ENCODE results near the gene KCNAB2.
"Not testable (repeated sequence)": the region's sequence is repeated elsewhere in the genome, so short reads cannot be mapped to it uniquely, and the experiment has no call there.

The KCNAB2 gene

GRCh38 chr1:6011946-6012258 is 33.8 kb upstream of the KCNAB2 start:
- Histone ChIP-seq H3K4me2 (ENCODE audit: low read length) (no peak overlapping the region), H3K9ac (ENCODE audit: low read depth, low read length) (no peak overlapping the region), H3K27me3 (ENCODE audit: control insufficient read depth, insufficient read depth, low read length) (peaks cover under 1% of the 10 kb centered on the region), H3K4me3 (ENCODE audit: low read length) (no peak overlapping the region), H3K4me1 (ENCODE audit: control insufficient read depth, insufficient read depth, low read length) (no peaks in the 10 kb centered on the region), H3K36me3 (ENCODE audit: insufficient read depth, low read length) (no peaks in the 10 kb centered on the region), H3K9me3 (replicated peaks; ENCODE audit: low read length) (no peaks in the 10 kb centered on the region)

DNA sequence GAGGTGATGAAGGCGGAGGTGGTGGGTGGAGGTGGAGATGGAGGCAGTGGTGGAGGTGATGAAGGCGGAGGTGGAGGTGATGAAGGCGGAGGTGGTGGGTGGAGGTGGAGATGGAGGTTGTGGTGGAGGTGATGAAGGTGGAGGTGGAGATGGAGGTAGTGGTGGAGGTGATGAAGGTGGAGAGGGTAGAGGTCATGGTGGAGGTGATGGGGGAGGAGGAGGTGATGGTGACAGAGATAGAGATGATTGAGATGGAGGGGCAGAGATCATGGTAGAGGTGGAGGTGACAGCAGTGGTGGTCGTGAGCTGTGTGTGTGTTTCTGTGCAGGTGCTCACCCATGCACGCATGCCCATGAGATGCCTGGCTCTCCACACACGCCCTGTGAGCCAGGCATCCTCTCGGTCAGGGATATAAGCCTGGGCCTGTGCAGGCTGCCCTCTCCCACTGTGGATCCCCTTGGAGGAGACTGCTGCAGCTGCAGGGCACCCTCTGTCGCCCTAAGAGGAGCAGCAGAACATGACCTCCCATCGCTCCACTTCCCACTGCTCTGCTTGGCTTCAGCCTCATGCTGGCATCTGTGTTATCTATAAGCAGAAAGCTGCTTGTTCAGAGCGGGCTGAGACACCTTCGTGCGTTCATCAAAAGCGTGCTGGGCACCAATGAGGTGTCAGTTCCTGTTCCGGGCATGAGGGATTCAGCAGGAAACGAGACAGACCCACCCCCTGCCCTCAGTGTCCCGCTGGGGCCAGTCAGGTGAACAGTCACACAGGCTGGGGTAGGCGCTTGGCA is 33.0 kb upstream of the KCNAB2 start:
- Histone ChIP-seq H3K9ac (ENCODE audit: low read depth, low read length) (no peak overlapping the region), H3K4me3 (ENCODE audit: low read length) (no peak overlapping the region), H3K27me3 (ENCODE audit: control insufficient read depth, insufficient read depth, low read length) (no peaks in the 10 kb centered on the region), H3K4me1 (ENCODE audit: control insufficient read depth, insufficient read depth, low read length) (no peaks in the 10 kb centered on the region), H3K9me3 (replicated peaks; ENCODE audit: low read length) (no peaks in the 10 kb centered on the region), H3K36me3 (ENCODE audit: insufficient read depth, low read length) (no peaks in the 10 kb centered on the region), H3K4me2 (ENCODE audit: low read length) (no peak overlapping the region)

DNA sequence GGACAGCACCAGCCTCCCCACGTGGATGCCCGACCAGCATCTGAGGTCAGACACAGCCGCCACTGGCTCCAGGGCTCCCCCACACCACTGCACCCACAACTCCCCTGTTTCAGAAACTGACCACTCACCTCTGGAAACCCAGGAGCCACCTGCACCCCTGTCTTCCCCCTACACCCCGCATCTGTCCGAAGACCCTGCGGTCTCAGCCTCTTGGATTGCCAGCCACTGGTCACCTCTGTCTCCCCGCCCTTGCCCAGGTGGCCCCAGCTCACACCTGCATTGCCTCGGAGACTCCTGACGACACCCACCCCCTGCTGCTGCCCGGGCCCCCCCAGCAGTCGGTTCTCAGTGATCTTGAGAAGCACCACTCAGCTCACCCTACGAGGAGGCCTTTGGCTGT is 32.2 kb upstream of the KCNAB2 start:
- H3K9me3 ChIP-seq (replicated peaks; ENCODE audit: low read length), result no peaks in the 10 kb centered on the region
- H3K4me3 ChIP-seq (ENCODE audit: low read length), result no peak overlapping the region
- H3K9ac ChIP-seq (ENCODE audit: low read depth, low read length), result no peak overlapping the region
- no peaks in the 10 kb centered on the region for H3K36me3 ChIP-seq (ENCODE audit: insufficient read depth, low read length)
- no peaks in the 10 kb centered on the region for H3K27me3 ChIP-seq (ENCODE audit: control insufficient read depth, insufficient read depth, low read length)
- H3K4me1 ChIP-seq (ENCODE audit: control insufficient read depth, insufficient read depth, low read length), result no peaks in the 10 kb centered on the region
- no peak overlapping the region for H3K4me2 ChIP-seq (ENCODE audit: low read length)

GRCh38 chr1:6014130-6014999 is 31.3 kb upstream of the KCNAB2 start:
- Histone ChIP-seq H3K36me3 (ENCODE audit: insufficient read depth, low read length) (no peaks in the 10 kb centered on the region), H3K4me3 (ENCODE audit: low read length) (no peak overlapping the region), H3K9ac (ENCODE audit: low read depth, low read length) (no peak overlapping the region), H3K27me3 (ENCODE audit: control insufficient read depth, insufficient read depth, low read length) (no peaks in the 10 kb centered on the region), H3K4me2 (ENCODE audit: low read length) (no peak overlapping the region), H3K4me1 (ENCODE audit: control insufficient read depth, insufficient read depth, low read length) (no peaks in the 10 kb centered on the region), H3K9me3 (replicated peaks; ENCODE audit: low read length) (no peaks in the 10 kb centered on the region)

DNA sequence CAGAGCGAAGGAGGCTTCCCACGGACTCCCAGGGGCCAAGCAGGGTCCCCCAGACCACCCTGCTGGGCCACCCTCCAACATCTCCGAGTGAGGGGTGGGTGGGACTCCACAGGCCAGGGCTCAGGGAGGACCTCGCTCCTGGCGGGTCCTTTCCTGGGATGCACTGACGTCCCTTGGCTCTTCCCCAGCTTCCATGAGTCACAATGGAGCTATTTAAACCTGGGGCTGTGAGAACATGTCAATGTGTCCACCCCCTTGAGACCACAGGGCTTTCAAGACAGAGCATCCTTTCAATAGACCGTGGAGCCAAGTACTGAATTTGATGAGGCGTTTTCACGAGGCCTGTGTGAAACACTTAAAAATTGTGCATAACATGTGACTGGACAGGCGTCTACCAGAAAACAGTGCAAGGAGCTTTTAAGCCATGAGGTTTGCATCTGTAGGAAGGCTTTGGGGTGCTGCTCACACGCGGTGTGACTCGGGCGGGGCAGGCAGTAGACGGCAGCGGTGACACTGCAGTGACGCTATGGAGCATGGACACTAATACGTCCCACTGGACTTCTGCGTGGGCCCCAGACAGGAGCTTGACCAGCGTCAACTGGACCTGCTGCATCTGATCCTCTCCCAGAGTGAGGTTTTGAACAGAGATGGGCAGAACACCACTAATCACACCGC is 29.4 kb upstream of the KCNAB2 start:
- Histone ChIP-seq H3K36me3 (ENCODE audit: insufficient read depth, low read length) (no peaks in the 10 kb centered on the region), H3K4me3 (ENCODE audit: low read length) (no peak overlapping the region), H3K9ac (ENCODE audit: low read depth, low read length) (no peak overlapping the region), H3K9me3 (replicated peaks; ENCODE audit: low read length) (no peaks in the 10 kb centered on the region), H3K4me2 (ENCODE audit: low read length) (no peak overlapping the region), H3K4me1 (ENCODE audit: control insufficient read depth, insufficient read depth, low read length) (no peaks in the 10 kb centered on the region), H3K27me3 (ENCODE audit: control insufficient read depth, insufficient read depth, low read length) (no peaks in the 10 kb centered on the region)

DNA sequence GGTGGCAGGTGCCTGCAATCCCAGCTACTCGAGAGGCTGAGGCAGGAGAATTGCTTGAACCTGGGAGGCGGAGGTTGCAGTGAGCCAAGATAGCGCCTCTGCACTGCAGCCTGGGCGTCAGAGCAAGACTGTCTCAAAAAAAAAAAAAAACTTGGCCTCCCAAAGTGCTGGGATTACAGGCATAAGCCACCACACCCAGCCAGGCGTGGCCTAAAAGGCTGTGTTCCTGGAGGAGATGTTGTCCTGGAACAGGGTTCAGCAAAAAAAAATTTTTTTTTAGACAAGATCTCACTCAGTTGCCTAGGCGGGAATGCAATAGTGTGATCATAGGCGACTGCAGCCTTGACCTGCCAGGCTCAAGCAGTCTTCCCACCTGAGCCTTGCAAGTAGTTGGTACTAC is 28.0 kb upstream of the KCNAB2 start:
- H3K9ac ChIP-seq (ENCODE audit: low read depth, low read length), result not testable (repeated sequence)

DNA sequence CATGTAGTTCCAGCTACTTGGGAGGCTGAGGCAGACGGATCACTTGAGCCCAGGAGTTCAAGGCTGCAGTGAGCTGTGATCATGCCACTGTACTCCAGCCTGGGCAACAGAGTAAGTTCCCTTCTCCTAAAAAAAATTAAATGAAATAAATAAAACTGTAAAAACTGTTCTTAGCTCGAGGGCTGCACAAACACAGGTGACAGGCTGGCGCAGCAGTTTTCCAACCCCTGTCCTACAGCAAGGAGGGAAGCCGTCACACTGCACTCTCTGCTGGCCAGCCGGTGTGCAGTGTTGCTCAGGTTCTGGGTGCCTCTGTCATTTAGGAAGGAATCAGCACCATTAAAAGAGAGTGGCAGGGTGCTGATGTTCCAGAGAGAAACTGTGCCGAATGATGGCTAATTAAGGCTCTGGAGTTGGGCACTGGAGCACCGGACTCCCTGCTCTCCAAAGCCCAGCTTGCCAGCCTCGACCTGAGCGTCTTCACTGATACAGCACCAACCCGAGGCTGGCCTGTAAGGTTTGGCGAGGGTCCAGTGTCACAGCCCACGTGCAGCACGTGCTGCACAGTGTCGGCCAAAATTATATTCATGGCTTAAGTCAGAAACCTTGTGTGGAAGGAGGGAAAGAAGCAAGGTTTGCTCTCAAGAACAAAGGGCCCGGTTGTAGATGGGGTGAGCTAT is 26.4 kb upstream of the KCNAB2 start:
- no peaks in the 10 kb centered on the region for H3K36me3 ChIP-seq (ENCODE audit: insufficient read depth, low read length)
- H3K4me1 ChIP-seq (ENCODE audit: control insufficient read depth, insufficient read depth, low read length), result no peaks in the 10 kb centered on the region
- H3K9me3 ChIP-seq (replicated peaks; ENCODE audit: low read length), result no peaks in the 10 kb centered on the region
- H3K9ac ChIP-seq (ENCODE audit: low read depth, low read length), result no peak overlapping the region
- no peaks in the 10 kb centered on the region for H3K27me3 ChIP-seq (ENCODE audit: control insufficient read depth, insufficient read depth, low read length)
- H3K4me3 ChIP-seq (ENCODE audit: low read length), result no peak overlapping the region
- H3K4me2 ChIP-seq (ENCODE audit: low read length), result no peak overlapping the region

More for the DNA sequence above, 28.0 kb upstream of the KCNAB2 start:
- not testable (repeated sequence) for H3K4me3 ChIP-seq (ENCODE audit: low read length); H3K4me2 ChIP-seq (ENCODE audit: low read length); H3K9me3 ChIP-seq (replicated peaks; ENCODE audit: low read length); H3K4me1 ChIP-seq (ENCODE audit: control insufficient read depth, insufficient read depth, low read length); H3K36me3 ChIP-seq (ENCODE audit: insufficient read depth, low read length); H3K27me3 ChIP-seq (ENCODE audit: control insufficient read depth, insufficient read depth, low read length)

GRCh38 chr1:6022193-6022592 is 23.5 kb upstream of the KCNAB2 start:
- H3K4me3 ChIP-seq (ENCODE audit: low read length), result no peak overlapping the region

DNA sequence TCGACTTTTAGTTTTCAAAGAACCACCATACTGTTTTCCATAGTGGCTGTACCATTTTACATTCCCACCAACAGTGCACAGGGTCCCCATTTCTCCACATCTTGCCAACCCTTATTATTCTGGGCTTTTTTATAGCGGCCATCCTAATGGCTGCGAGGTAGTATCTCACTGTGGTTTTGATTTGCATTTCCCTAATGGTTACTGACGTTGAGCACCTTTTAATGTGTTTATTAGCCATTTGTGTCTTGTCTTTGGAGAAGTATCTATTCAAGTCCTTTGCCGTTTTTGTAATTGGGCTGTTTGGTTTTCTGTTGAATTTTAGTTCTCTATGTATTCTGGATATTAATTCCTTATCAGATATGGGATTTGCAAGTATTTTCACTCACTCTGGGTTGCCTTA is 22.3 kb upstream of the KCNAB2 start:
- Histone ChIP-seq H3K4me3 (ENCODE audit: low read length) (no peak overlapping the region), H3K4me1 (ENCODE audit: control insufficient read depth, insufficient read depth, low read length) (peaks cover 13% of the 10 kb centered on the region), H3K27me3 (ENCODE audit: control insufficient read depth, insufficient read depth, low read length) (no peaks in the 10 kb centered on the region), H3K9me3 (replicated peaks; ENCODE audit: low read length) (no peaks in the 10 kb centered on the region), H3K36me3 (ENCODE audit: insufficient read depth, low read length) (no peaks in the 10 kb centered on the region), H3K4me2 (ENCODE audit: low read length) (no peak overlapping the region), H3K9ac (ENCODE audit: low read depth, low read length) (no peak overlapping the region)

More at GRCh38 chr1:6022193-6022592, 23.5 kb upstream of the KCNAB2 start:
- Histone ChIP-seq H3K36me3 (ENCODE audit: insufficient read depth, low read length) (no peaks in the 10 kb centered on the region), H3K4me2 (ENCODE audit: low read length) (no peak overlapping the region), H3K9ac (ENCODE audit: low read depth, low read length) (no peak overlapping the region), H3K9me3 (replicated peaks; ENCODE audit: low read length) (no peaks in the 10 kb centered on the region), H3K4me1 (ENCODE audit: control insufficient read depth, insufficient read depth, low read length) (peaks cover 13% of the 10 kb centered on the region), H3K27me3 (ENCODE audit: control insufficient read depth, insufficient read depth, low read length) (no peaks in the 10 kb centered on the region)

GRCh38 chr1:6024376-6024775 is 21.3 kb upstream of the KCNAB2 start:
- no peaks in the 10 kb centered on the region for H3K36me3 ChIP-seq (ENCODE audit: insufficient read depth, low read length)
- H3K27me3 ChIP-seq (ENCODE audit: control insufficient read depth, insufficient read depth, low read length), result no peaks in the 10 kb centered on the region
- no peaks in the 10 kb centered on the region for H3K9me3 ChIP-seq (replicated peaks; ENCODE audit: low read length)
- no peak overlapping the region for H3K9ac ChIP-seq (ENCODE audit: low read depth, low read length)
- H3K4me3 ChIP-seq (ENCODE audit: low read length), result no peak overlapping the region
- H3K4me2 ChIP-seq (ENCODE audit: low read length), result no peak overlapping the region
- peaks cover 13% of the 10 kb centered on the region for H3K4me1 ChIP-seq (ENCODE audit: control insufficient read depth, insufficient read depth, low read length)
